ENCODE data around the gene TARM1.

TARM1 gene

GRCh38 chr19:54021363-54021762 lies 59.8 kb downstream of the TARM1 start:
- Histone ChIP-seq H3K36me3 (no peaks in the 10 kb centered on the region), H3K4me3 (no peak overlapping the region), H3K27ac (no peak overlapping the region), H3K9me3 (no peaks in the 10 kb centered on the region), H3K4me1 (no peaks in the 10 kb centered on the region), H3K27me3 (peaks cover 0 to 25% of the 10 kb centered on the region in 2 donors)
- TF ChIP-seq CTCF (IDR thresholded peaks at IDR 0.05): no peak
- intact Hi-C loops (cut with DNase I; ENCODE audit: low total_unique reads): no loop called here
- no peak for DNase-seq
